ENCODE results near the gene INPPL1.
A peak's percentile ranks its signal among the peaks of the same experiment; 100 is the strongest.
"Not testable (repeated sequence)": the region's sequence is repeated elsewhere in the genome, so short reads cannot be mapped to it uniquely, and the experiment has no call there.

The INPPL1 gene

GRCh38 chr11:72224564-72225410, at the start of gene INPPL1:
INPPL1 (plus strand) TSS chr11:72224767; CDS start chr11:72224985, 218 bp downstream.
- H2AFZ ChIP-seq (ENCODE audit: low read depth) = peak within 1 kb of the TSS; percentile 86
- TF ChIP-seq CTCF (conservative IDR thresholded peaks at IDR 0.05; ENCODE audit: low read depth, low read length) = no peak
- peak within 1 kb of the TSS; percentile 80 for H3K27ac ChIP-seq

DNA sequence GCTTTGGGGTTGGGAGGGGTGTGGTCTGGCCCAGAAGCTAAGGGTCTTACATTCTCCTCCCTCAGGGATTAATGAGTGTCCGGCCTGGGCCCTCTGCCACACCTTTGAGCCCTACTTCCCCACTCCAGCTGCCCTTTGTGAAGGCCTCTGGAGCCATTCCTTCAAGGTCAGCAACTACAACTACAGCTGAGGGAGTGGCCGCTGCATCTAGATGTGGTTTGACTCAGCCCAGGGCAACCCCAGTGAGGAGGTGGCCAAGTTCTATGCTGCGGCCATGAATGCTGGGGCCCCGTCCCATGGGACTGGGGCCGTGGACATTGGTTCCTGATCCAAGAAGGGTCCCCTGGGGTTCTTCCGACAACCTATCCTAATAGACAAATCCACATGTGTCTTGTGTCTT, 46.9 kb upstream of the INPPL1 start:
- no peak overlapping the region for H3K9ac ChIP-seq
- TF ChIP-seq CTCF (conservative IDR thresholded peaks at IDR 0.05; ENCODE audit: low read depth, low read length) = no peak
- no peaks in the 10 kb centered on the region for H3K27me3 ChIP-seq (ENCODE audit: insufficient read depth, low read depth)
- H3K4me1 ChIP-seq (ENCODE audit: low read depth, poor library complexity, severe bottlenecking) = no peaks in the 10 kb centered on the region
- H2AFZ ChIP-seq (ENCODE audit: low read depth) = no peak overlapping the region
- H3K27ac ChIP-seq = no peak overlapping the region
- H4K20me1 ChIP-seq (ENCODE audit: insufficient read depth) = no peaks in the 10 kb centered on the region
- no peaks in the 10 kb centered on the region for H3K79me2 ChIP-seq (ENCODE audit: insufficient read depth, low read depth)
- H3K36me3 ChIP-seq (ENCODE audit: insufficient read depth) = no peaks in the 10 kb centered on the region
- H3K4me3 ChIP-seq (IDR thresholded peaks at IDR 0.05; ENCODE audit: insufficient read depth, low read depth, low read length) = no peak overlapping the region
- no peak overlapping the region for H3K4me2 ChIP-seq

More at GRCh38 chr11:72224564-72225410, at the start of gene INPPL1:
- peaks cover 22% of the 10 kb centered on the region for H3K79me2 ChIP-seq (ENCODE audit: insufficient read depth, low read depth)
- H3K4me3 ChIP-seq (IDR thresholded peaks at IDR 0.05; ENCODE audit: insufficient read depth, low read depth, low read length) = no peak within 1 kb of the TSS
- peaks cover 20% of the 10 kb centered on the region for H3K4me1 ChIP-seq (ENCODE audit: low read depth, poor library complexity, severe bottlenecking)
- peak within 1 kb of the TSS; percentile 79 for H3K9ac ChIP-seq
- no peaks in the 10 kb centered on the region for H3K36me3 ChIP-seq (ENCODE audit: insufficient read depth)
- peak within 1 kb of the TSS; percentile 96 for H3K4me2 ChIP-seq
- no peaks in the 10 kb centered on the region for H3K27me3 ChIP-seq (ENCODE audit: insufficient read depth, low read depth)
- no peaks in the 10 kb centered on the region for H4K20me1 ChIP-seq (ENCODE audit: insufficient read depth)

DNA sequence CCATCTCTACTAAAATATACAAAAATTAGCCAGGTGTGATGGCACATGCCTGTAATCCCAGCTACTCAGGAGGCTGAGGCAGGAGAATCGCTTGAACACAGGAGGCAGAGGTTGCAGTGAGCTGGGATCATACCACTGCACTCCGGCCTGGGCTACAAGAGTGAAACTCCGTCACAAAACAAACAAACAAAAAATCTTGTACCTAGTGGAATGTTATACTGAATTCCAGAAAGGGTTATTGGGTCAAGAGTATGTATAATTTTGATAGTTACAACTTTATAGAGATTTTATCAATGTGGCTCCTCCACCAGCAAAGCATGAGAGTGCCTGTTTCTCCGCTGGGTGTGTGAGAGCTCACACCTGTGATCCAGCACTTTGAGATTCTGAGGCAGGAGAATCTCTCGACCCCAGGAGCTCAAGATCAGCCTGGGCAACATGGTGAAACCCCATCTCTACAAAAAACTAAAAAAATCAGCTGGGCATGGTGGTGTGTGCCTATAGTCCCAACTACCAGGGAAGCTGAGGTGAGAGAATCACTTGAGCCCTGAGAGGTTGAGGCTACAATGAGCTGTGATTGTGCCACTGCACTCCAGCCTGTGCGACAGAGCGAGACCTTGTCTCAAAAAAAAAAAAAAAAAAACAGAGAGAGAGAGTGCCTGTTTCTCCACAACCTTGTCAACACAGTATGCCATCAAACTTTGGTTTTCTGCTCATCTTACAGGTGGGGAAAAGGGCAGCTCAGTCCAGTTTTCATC, 45.3 kb upstream of the INPPL1 start:
- Histone ChIP-seq H3K4me3 (IDR thresholded peaks at IDR 0.05; ENCODE audit: insufficient read depth, low read depth, low read length) (no peak overlapping the region), H3K27ac (no peak overlapping the region), H3K27me3 (ENCODE audit: insufficient read depth, low read depth) (no peaks in the 10 kb centered on the region), H3K79me2 (ENCODE audit: insufficient read depth, low read depth) (no peaks in the 10 kb centered on the region), H2AFZ (ENCODE audit: low read depth) (no peak overlapping the region), H4K20me1 (ENCODE audit: insufficient read depth) (no peaks in the 10 kb centered on the region), H3K4me2 (no peak overlapping the region), H3K36me3 (ENCODE audit: insufficient read depth) (no peaks in the 10 kb centered on the region), H3K9ac (no peak overlapping the region), H3K4me1 (ENCODE audit: low read depth, poor library complexity, severe bottlenecking) (no peaks in the 10 kb centered on the region)
- TF ChIP-seq CTCF (conservative IDR thresholded peaks at IDR 0.05; ENCODE audit: low read depth, low read length) = no peak

- Histone ChIP-seq H3K27me3 (ENCODE audit: insufficient read depth, low read depth) (no peaks in the 10 kb centered on the region), H3K4me3 (IDR thresholded peaks at IDR 0.05; ENCODE audit: insufficient read depth, low read depth, low read length) (no peak overlapping the region), H4K20me1 (ENCODE audit: insufficient read depth) (no peaks in the 10 kb centered on the region), H3K9ac (no peak overlapping the region), H3K4me1 (ENCODE audit: low read depth, poor library complexity, severe bottlenecking) (no peaks in the 10 kb centered on the region), H3K36me3 (ENCODE audit: insufficient read depth) (no peaks in the 10 kb centered on the region), H3K79me2 (ENCODE audit: insufficient read depth, low read depth) (no peaks in the 10 kb centered on the region), H3K27ac (no peak overlapping the region), H2AFZ (ENCODE audit: low read depth) (no peak overlapping the region), H3K4me2 (no peak overlapping the region)
- no peak for TF ChIP-seq CTCF (conservative IDR thresholded peaks at IDR 0.05; ENCODE audit: low read depth, low read length)
These were observed 44.7 kb upstream of the INPPL1 start for GRCh38 chr11:72179804-72180396.

GRCh38 chr11:72180892-72181552, 43.5 kb upstream of the INPPL1 start:
- not testable (repeated sequence) for H2AFZ ChIP-seq (ENCODE audit: low read depth); H3K27me3 ChIP-seq (ENCODE audit: insufficient read depth, low read depth); H4K20me1 ChIP-seq (ENCODE audit: insufficient read depth); H3K4me3 ChIP-seq (IDR thresholded peaks at IDR 0.05; ENCODE audit: insufficient read depth, low read depth, low read length); H3K4me2 ChIP-seq; H3K79me2 ChIP-seq (ENCODE audit: insufficient read depth, low read depth); H3K4me1 ChIP-seq (ENCODE audit: low read depth, poor library complexity, severe bottlenecking); H3K36me3 ChIP-seq (ENCODE audit: insufficient read depth); H3K9ac ChIP-seq; H3K27ac ChIP-seq

GRCh38 chr11:72181553-72181958, 43.0 kb upstream of the INPPL1 start:
- not testable (repeated sequence) for H3K27ac ChIP-seq; H2AFZ ChIP-seq (ENCODE audit: low read depth); H3K27me3 ChIP-seq (ENCODE audit: insufficient read depth, low read depth); H3K4me3 ChIP-seq (IDR thresholded peaks at IDR 0.05; ENCODE audit: insufficient read depth, low read depth, low read length); H3K79me2 ChIP-seq (ENCODE audit: insufficient read depth, low read depth); H3K4me1 ChIP-seq (ENCODE audit: low read depth, poor library complexity, severe bottlenecking); H3K36me3 ChIP-seq (ENCODE audit: insufficient read depth); H3K4me2 ChIP-seq; H4K20me1 ChIP-seq (ENCODE audit: insufficient read depth); H3K9ac ChIP-seq
